Measurements from ENCODE around the gene UMAD1.

The UMAD1 gene

DNA sequence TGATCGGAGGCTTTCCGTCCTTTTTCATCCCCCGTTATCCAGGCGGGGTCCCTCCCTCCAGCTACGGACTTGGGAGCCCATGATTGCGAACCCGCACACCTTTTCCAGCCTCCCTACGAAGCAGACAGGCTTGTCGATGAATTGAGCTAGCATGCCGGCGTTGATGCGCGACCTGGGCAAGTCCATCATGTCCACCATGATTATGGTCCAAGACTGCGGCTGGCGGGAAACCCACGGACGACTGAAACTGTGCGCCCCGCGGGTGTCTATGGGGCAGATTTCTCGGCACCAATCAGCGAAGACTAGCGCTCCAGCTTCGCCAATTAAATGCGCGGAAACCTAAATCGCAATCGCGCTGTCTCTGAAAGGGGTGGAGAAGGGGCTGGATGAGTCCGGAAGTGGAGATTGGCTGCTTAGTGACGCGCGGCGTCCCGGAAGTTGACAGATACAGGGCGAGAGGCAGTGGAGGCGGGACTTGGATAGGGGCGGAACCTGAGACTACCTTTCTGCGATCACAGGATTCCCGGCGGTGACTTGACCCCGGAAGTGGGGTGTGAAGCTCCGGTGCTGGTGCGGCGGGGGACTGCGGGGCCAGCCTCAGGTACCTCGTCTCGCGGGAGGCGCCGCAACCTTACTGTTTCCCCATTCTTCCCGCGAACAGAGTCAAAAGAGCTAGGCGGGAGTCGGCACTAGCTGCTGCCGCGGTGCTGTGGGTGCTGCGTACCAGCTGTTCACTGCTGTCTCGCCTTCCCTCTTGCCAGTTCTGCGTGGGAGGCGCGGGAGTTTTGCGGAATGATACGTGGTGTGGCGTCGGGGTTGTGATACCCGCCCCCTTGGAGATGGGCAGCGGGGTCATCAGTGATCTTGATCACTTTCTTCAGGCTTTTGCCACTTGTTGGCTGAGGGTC is at the start of gene UMAD1:
UMAD1 (plus strand) TSS at position 532 of the 908 bp plus-strand sequence. CDS start 32,620 bp downstream, outside the sequence.
- peak; percentile 99 for FAIRE-seq
- peak; percentile 99 for DNase-seq (ENCODE audit: insufficient read length, low spot score)

DNA sequence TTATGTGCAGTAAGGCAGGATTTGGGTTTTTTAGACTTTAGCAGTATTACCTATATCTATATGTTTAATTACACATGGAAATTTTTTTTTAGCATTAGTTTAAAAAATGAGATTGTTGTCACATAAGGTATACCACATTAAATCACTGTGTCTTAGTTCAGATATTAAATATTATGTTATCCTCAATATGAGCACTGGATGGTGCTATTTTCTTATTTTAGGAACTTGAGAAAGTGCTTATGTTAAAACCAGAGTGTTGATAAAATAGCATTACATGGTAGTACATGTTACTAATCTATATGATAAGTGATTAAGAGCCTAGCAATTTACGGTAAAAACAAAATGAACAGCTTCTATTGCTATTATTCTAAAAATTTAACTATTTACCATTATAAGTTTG is 45.1 kb upstream of the UMAD1 start:
- FAIRE-seq = no peak

DNA sequence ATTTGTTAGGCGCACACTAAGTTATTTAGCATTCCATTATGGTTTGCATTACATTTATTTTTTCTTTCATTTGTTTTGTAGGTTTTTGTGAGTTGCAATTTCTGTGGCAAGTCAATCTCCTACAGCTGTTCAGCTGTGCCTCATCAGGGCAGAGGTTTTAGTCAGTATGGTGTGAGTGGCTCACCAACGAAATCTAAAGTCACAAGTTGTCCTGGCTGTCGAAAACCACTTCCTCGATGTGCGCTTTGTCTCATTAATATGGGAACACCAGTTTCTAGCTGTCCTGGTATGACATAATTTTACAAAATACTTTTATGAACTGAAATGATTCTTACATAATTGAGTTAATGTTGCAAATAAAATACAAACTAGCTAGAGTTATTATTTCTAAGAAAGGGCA is 44.4 kb upstream of the UMAD1 start:
- FAIRE-seq (no peak), DNase-seq (ENCODE audit: insufficient read length, low spot score) (no peak)

More for the DNA sequence above, 45.1 kb upstream of the UMAD1 start:
- DNase-seq (ENCODE audit: insufficient read length, low spot score) = peak; percentile 41

DNA sequence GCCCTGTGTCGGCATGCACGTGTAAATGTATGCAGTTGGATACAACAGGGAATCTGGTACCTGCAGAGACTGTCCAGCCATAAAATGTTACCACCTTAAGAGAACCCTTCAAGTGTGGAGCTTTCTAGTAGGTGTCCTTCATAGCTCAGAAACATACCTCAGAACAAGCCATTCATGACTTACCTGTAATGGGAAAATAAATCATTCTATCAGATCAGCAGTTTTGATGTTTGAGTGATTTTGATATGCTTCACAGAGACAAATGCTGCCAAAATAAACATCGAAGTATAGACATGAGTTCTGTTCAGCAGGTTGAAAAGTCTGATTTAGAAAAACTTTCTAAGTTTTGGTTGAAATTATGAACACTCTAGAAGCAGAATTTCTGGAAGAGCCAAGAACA is 33.5 kb upstream of the UMAD1 start:
- FAIRE-seq (no peak), DNase-seq (ENCODE audit: insufficient read length, low spot score) (no peak)

DNA sequence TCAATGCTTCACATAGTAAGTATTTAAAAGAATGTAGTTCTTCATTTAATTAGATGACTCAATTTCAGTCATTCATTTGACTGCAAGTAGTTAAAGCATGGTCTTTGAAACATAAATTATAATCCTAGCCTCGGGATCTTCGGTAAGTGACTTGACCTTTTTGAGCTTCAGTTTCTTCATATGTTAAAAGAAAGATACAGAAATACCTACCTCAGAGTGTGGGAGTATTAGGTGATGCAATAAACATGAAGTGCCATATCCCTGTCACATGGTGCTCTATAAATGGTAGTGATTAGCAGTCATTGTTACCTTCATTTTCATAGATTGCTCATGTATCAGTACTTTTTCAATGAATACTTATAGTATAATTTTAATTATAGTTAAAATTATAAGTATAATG is 31.2 kb upstream of the UMAD1 start:
- FAIRE-seq = no peak

DNA sequence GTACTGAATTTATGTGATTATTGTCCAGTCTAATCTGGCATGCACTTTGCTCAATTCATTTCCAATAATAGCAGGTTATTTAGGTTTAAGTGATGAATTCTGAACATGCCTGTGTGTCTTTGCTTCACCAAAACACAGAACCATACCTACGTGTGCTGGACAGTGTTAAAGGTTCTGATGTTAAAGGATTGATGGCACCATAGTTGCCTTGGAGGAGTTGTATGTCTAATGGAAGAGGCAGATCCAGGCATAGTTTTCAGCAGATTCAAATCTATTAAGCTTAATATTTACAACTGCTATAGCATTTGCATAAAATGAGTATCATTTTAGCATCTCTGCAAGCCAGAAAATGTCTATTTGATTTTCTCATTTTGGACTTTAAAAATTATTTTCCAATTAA is 28.0 kb upstream of the UMAD1 start:
- no peak for FAIRE-seq
- no peak for DNase-seq (ENCODE audit: insufficient read length, low spot score)

More for the DNA sequence above, 31.2 kb upstream of the UMAD1 start:
- DNase-seq (ENCODE audit: insufficient read length, low spot score) = no peak

DNA sequence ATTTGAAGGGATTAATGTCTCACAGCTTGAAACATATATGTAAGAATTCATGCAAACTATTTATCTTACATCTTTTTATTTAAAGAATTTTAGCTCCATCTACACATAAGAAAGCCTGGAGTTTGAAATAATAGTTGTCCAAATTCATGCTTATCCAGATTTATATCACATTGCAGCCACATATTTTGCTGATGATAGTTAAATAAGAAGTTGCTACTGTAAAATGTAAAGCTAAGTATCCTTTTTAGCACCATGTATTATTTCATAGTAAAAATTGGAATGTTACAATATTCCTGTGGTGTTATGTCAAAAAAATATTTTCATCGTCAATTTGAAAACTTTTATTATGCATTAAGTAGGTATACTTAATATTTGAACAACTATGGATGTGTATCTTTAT is 27.3 kb upstream of the UMAD1 start:
- FAIRE-seq (no peak), DNase-seq (ENCODE audit: insufficient read length, low spot score) (no peak)

DNA sequence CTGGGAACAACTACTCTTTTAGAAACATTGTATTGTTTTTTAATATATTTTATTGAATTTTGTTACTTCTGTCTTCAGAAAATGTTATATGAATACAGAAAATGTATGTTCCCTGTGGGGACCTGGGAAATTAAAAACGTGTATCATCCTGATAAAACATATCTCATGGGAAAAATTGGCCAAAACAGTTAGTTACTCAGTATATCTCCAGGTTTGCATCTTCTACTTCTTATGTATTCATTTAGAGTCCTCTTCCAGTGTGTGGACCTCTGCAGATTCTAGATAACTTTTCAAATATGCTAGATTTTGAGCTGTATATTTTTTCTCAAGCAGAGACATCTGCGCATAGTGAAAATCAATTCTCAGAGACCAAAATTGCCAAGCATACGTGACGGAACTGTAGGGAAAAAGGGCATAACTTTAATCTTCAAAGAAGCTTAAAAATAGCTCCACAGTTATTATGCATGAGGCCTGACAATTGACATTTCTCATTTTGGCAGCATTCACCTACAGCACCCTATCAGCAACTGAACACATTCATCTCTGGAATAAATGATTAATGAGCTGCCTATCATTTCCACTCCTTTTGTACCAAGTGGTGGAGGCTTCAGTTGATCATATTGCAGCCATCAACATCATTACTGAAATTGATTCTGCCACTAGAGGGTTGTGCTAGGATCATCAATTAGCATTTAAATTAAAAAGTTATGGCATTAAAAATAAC is 26.4 kb upstream of the UMAD1 start:
- no peak for FAIRE-seq

DNA sequence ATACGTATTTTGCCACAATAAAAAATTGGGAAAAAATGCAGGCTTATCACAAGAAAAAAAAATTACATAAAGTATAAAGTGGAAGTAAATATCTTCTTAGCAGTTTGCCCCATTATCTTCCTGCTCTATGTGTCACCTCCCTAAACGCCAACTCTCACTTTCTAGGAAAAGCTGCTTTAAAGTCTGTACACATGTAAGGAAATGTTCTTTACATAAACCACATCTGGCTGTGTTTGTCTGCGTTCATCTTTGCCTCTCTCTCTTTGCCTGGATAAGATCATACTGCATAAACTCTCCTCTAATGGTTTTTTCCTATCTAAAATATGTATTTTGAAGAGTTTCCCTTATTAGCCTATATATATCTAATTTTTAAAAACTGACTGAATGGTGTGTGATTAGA is 23.0 kb upstream of the UMAD1 start:
- no peak for FAIRE-seq

More for the DNA sequence above, 26.4 kb upstream of the UMAD1 start:
- no peak for DNase-seq (ENCODE audit: insufficient read length, low spot score)

DNA sequence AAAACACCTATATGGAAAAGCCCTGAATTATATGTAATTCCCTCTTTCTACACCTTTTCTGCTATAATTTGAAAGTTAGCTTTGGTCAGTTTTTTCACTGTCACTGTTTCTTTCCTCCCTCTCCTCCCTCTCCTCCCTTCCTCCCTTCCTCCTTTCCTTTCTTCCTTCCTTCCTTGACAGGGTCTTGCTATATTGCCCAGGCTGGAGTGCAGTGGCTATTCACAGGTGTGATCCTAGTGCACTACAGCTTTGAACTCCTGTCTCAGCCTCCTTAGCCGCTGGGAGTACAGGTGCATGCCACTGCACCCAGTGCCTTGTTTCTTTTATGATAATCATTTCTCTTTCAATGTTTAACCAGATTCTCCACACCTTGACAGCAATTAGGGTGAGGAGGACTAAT is 22.1 kb upstream of the UMAD1 start:
- FAIRE-seq = no peak
- DNase-seq (ENCODE audit: insufficient read length, low spot score) = no peak

More for the DNA sequence above, 23.0 kb upstream of the UMAD1 start:
- DNase-seq (ENCODE audit: insufficient read length, low spot score) = no peak

DNA sequence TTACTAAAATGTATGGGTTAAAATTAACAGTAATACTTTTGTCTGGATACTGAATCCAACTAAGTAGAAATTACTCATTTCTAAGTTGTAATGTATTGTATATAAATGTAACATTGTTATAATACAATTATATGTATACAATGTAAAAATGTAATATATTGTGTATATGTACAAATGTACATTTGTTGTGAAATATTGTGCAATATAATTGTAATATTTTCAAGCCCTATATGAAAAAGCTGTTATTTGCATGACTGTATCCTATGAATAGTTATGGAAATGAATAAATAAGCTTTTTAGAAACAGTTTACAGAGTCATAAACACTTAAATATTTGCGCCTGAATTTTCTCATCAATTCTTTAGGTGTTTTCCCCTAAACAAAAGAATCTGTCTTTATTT is 20.3 kb upstream of the UMAD1 start:
- DNase-seq (ENCODE audit: insufficient read length, low spot score) (no peak), FAIRE-seq (no peak)

DNA sequence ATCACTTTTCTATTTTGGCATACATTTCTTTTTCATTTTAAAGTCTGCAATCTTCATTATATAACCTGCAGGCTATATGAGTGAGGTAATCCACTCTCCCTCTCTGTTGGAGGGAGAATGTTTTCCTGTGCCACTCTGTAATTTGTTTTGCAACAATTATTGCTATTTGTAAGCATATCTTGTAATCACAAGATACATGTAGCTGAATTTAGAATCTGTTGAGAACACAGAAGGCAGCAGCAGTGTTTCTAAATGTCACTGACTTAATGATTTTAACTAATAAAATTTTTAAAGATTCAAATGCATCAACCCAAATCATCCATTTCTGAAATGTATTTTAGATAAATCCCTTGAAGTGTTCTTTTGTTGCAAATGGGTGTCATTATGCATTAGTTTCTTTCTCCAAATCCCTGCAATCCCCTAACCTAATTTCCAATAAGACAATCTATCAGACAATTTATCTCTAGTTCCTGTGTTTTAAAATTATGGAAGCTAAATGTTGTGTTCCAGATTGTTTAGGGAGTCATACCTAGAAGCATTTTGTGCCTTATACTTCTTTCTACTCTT is 19.8 kb upstream of the UMAD1 start:
- FAIRE-seq (no peak), DNase-seq (ENCODE audit: insufficient read length, low spot score) (no peak)

DNA sequence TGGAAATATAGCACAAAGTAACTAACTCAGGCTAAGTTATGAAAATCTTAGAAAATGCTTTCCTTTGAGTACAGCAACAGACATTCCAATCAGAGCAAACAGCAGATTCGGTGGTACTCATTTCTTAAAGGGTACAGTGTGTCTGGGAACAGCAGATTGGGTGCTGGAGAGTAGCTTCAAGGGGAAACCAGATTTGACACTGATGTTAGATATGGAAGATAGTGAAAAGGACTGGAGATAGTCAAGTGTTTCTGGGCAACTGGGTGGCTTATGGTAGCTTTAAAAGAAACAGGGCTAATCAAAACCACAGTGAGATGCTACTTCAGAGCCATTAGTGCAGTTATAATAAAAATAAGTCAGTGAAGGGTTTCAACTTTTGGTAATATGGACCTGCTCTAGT is 12.1 kb upstream of the UMAD1 start:
- no peak for DNase-seq (ENCODE audit: insufficient read length, low spot score)
- no peak for FAIRE-seq

DNA sequence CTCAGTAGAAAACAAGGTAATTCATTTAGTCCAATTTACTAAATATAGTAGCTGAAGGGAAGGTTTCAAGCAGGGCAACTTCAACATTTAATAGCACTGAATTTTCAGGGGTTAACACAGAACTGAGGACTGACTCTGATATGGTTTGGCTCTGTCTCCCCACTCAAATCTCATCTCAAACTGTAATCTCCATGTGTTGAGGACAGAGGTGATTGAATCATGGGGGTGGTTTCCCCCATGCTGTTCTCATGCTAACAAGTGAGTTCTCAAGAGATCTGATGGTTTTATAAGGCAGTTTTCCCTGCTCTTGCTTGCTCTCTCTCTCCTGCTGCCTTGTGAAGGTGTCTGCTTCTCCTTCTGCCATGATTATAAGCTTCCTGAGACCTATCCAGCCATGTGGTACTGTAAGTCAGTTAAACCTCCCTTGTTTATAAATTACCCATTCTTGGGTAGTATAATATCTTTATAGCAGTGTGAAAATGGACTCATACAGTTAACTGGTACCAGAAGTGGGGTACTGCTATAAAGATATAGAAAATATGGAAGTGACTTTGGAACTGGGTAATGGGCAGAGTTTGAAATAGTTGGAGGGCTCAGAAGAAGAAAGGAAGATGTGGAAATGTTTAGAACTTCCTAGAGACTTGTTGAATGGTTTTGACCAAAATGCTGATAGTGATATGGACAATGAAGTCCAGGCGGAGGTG is 9.8 kb upstream of the UMAD1 start:
- FAIRE-seq (no peak), DNase-seq (ENCODE audit: insufficient read length, low spot score) (no peak)

DNA sequence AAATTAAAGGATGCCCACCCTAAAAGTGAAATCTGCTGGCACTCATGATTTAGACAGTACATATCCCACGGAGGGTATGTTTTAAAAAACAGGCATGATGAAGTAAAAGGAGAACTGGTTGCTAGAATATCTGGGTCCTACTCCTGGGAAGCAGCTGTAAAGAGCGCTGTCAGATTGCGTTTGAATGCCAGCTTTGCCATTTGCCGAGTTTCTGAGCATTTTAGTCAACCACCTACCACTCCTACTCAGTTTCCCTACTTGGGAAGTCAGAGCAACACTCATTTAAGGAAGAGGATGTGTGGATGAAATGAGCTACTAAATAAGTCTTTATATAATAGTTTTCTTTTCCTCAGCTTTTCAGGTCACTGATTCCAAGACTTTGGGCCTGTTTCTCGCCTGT is 1.1 kb upstream of the UMAD1 start:
- FAIRE-seq (no peak), DNase-seq (ENCODE audit: insufficient read length, low spot score) (no peak)

DNA sequence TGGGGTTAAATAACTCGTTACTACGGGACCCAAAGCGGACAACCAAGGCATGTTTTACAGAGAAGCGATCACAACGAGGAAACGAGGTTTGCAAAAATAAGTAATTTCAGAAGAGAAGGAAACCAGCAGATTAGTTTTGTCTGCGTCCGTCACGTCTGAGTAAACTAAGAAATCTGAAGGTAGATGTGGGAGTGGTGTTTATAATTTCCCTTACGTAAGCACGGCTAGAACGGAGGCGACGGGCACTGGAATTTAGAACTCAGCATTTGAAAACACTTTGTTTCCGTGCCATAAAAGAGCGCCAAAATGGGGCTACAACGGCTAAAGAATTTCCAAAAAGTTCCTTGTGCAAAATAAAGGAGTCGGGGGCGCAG is 718 bp upstream of the UMAD1 start:
- no peak for DNase-seq (ENCODE audit: insufficient read length, low spot score)
- FAIRE-seq = no peak

DNA sequence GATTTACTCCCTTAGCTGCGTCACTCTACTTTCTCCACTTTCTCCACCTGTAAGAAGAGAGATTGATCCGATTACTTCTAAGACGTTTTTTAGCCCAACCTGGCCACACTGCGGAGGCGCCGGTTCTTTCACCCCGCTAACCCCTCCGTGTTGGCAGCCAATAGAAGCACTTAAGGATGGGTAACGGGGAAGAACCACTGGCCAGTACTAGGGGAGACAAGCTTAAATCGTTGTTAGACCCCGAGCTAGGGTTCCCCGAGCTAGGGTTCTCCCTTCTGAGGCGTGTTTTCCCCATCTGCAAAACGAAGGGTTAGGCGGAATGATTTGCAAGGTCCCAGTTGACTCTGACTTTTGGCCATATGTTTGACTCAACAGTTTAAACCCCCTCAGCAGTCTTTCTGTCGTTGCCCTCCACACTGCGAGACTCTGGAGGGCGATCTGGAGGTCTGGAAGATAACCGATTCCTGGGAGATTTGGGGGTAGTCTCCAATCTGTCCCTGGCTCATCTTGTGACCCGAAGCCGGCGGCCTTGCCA is 644 bp downstream of the UMAD1 start:
- DNase-seq (ENCODE audit: insufficient read length, low spot score) (peak; percentile 15), FAIRE-seq (no peak)

DNA sequence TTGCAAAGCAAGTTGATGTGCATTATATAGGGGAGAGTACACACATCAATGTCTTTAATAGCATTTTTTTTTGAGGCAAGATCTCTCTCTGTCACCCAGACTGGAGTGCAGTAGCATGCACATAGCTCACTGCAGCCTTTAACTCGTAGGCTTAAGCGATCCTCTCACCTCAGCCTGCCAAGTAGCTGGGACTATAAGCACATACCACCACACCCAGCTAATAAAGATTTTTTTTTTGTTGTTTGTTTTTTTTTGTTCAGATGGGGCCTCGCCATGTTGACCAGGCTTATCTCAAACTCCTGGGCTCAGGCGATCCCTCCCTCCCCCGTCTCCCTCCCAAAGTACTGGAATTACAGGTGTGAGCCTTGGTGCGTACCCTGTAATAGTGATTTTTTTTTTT is 1.5 kb downstream of the UMAD1 start:
- FAIRE-seq (no peak), DNase-seq (ENCODE audit: insufficient read length, low spot score) (no peak)

DNA sequence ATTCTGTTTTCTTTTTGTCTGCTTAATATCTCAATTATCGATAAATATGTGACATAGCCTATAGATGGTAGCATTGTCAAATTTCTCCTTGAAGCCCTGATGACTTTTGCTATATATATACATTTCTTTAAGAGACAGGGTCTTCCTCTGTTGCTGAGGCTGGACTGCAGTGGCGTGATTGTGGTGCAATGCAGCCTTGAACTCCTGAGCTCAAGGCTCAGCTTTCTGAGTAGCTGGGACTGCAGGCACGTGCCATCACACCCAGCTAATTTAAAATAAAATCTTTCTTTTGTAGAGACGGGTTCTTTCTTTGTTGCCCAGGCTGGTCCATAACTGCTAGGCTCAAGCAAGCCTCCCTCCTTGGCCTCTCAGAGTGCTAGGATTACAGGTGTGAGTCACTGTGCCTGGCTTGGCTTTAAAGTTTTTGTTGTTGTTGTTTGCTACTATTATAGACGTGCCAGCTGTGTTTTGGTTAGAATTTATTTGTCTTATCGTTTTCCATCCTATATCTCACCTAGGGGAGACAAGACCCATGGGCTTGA is 7.0 kb downstream of the UMAD1 start:
- DNase-seq (ENCODE audit: insufficient read length, low spot score) (no peak), FAIRE-seq (no peak)

DNA sequence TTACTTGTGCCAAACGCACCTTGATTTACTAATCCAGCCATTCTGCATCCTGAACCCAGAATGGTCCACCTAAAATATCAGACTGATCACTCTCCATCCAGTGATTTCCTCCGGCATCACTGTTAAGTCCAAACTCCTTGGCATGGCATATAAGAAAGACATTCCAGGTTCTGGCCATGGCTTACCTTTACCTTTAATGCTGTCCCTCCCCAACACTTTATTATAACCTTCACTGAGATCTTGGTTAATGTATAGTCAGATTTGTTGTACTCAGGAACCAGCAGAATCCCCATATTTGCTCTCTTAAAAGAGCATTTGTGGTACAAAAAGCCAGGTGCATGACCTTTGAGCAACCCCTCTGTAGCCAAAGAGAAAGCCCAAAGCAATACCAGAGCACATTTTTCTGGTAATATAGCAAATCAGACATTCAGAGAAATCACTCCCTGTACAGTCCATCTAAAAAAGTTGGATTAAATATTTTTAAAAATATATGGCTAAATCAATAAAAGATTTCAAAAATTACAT is 10.2 kb downstream of the UMAD1 start:
- DNase-seq (ENCODE audit: insufficient read length, low spot score) (no peak), FAIRE-seq (no peak)
